HG03558 (cell line): ENCODE measurements around the gene GPX4.
"Not testable (repeated sequence)": the region's sequence is repeated elsewhere in the genome, so short reads cannot be mapped to it uniquely, and the experiment has no call there.

Experiments
- ATAC-seq: cut with Tn5 transposase; IDR thresholded peaks from one replicate; pipeline ENCODE4 v1.9.1; 2021; ENCODE audit warnings: moderate number of reproducible peaks; ENCODE audit not compliant: unreplicated experiment; ENCODE audit errors: extremely low read depth

The GPX4 gene

GRCh38 chr19:1113030-1113985 is 9.5 kb downstream of the GPX4 start:
- no peak for ATAC-seq

- no peak for ATAC-seq
These were observed 10.2 kb downstream of the GPX4 start for GRCh38 chr19:1113986-1114483.

GRCh38 chr19:1114728-1115127 is 10.9 kb downstream of the GPX4 start:
- not testable (repeated sequence) for ATAC-seq

- no peak for ATAC-seq
These were observed 12.0 kb downstream of the GPX4 start for GRCh38 chr19:1115646-1116420.

GRCh38 chr19:1116726-1117581 is 13.2 kb downstream of the GPX4 start:
- no peak for ATAC-seq

GRCh38 chr19:1117654-1118053 is 13.9 kb downstream of the GPX4 start:
- no peak for ATAC-seq

- ATAC-seq: no peak
These were observed 15.2 kb downstream of the GPX4 start for GRCh38 chr19:1118999-1119398.

GRCh38 chr19:1119475-1120217 is 15.9 kb downstream of the GPX4 start:
- ATAC-seq: no peak

- ATAC-seq: no peak
These were observed 17.6 kb downstream of the GPX4 start for GRCh38 chr19:1121395-1121794.

- ATAC-seq: no peak
These were observed 18.5 kb downstream of the GPX4 start for GRCh38 chr19:1122021-1122971.

GRCh38 chr19:1122972-1123363 is 19.2 kb downstream of the GPX4 start:
- no peak for ATAC-seq

- no peak for ATAC-seq
These were observed 19.6 kb downstream of the GPX4 start for GRCh38 chr19:1123381-1123780.

GRCh38 chr19:1123885-1124677 is 20.3 kb downstream of the GPX4 start:
- ATAC-seq: no peak

- ATAC-seq: no peak
These were observed 22.0 kb downstream of the GPX4 start for GRCh38 chr19:1125601-1126467.

GRCh38 chr19:1126984-1127760 is 23.4 kb downstream of the GPX4 start:
- ATAC-seq: no peak

GRCh38 chr19:1128106-1128505 is 24.3 kb downstream of the GPX4 start:
- ATAC-seq: no peak
